PC-3 (cell line): ENCODE results near the gene RECQL5.

Source experiments
- EZH2 ChIP-seq: fragments of 300-600 bp; sonication (generic); IDR thresholded peaks from one replicate; pipeline ENCODE4 v1.6.1; 2017; ENCODE audit warnings: antibody characterized with exemption, mild to moderate bottlenecking, low read length; ENCODE audit not compliant: unreplicated experiment
- TF ChIP-seq, protein P1 (sequence below): fragments of 300-600 bp; sonication (generic); conservative IDR thresholded peaks from 2 replicates; pipeline ENCODE4 v1.5.1; 2017; ENCODE audit warnings: antibody characterized with exemption, low read depth, mild to moderate bottlenecking, low read length

DNA sequence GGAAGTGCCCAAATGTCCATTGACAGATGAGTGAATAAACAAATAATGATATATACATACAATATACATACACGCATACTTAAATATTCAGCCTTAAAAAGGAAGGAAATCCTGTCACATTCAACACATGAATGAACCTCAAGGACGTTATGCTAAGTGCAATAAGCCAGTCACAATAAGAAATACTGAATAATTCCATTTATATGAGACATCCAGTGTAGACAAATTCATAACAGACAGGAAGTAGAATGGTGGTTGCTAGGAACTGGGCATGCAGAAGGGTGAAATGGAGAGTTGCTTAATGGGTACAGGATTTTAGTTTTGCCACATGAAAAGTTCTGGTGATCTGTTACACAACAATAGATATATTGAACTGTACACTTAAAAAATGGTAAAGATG is 45.5 kb upstream of the RECQL5 start:
- TF ChIP-seq, protein P1, sequence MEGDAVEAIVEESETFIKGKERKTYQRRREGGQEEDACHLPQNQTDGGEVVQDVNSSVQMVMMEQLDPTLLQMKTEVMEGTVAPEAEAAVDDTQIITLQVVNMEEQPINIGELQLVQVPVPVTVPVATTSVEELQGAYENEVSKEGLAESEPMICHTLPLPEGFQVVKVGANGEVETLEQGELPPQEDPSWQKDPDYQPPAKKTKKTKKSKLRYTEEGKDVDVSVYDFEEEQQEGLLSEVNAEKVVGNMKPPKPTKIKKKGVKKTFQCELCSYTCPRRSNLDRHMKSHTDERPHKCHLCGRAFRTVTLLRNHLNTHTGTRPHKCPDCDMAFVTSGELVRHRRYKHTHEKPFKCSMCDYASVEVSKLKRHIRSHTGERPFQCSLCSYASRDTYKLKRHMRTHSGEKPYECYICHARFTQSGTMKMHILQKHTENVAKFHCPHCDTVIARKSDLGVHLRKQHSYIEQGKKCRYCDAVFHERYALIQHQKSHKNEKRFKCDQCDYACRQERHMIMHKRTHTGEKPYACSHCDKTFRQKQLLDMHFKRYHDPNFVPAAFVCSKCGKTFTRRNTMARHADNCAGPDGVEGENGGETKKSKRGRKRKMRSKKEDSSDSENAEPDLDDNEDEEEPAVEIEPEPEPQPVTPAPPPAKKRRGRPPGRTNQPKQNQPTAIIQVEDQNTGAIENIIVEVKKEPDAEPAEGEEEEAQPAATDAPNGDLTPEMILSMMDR, result no peak
- no peak for TF ChIP-seq EZH2
